ENCODE results near the gene S100A9. TPM values are rescaled to one million over a fixed set of nuclear protein-coding genes. Genes with fewer than 3 reads are reported as not detected.

Gene S100A9
- polyA plus RNA-seq, 1 donor = 6.2 TPM

- no peak for DNase-seq
Observed at GRCh38 chr1:153360190-153360589, 2.5 kb downstream of the S100A9 start.

GRCh38 chr1:153360592-153361479 is 3.2 kb downstream of the S100A9 start:
- DNase-seq = no peak

GRCh38 chr1:153361480-153362109 is 3.9 kb downstream of the S100A9 start:
- no peak for DNase-seq

GRCh38 chr1:153362187-153362775 is 4.6 kb downstream of the S100A9 start:
- DNase-seq = peak; percentile 66

GRCh38 chr1:153363641-153364040 is 6.0 kb downstream of the S100A9 start:
- no peak for DNase-seq

GRCh38 chr1:153364156-153364555 is 6.5 kb downstream of the S100A9 start:
- DNase-seq = no peak

- DNase-seq = no peak
Observed at GRCh38 chr1:153364766-153365666, 7.4 kb downstream of the S100A9 start.

- DNase-seq = no peak
Observed at GRCh38 chr1:153365696-153366095, 8.0 kb downstream of the S100A9 start.

- no peak for DNase-seq
Observed at GRCh38 chr1:153366261-153366660, 8.6 kb downstream of the S100A9 start.

- no peak for DNase-seq
Observed at GRCh38 chr1:153367090-153367489, 9.4 kb downstream of the S100A9 start.

GRCh38 chr1:153368495-153368894 is 10.8 kb downstream of the S100A9 start:
- no peak for DNase-seq

GRCh38 chr1:153370146-153370545 is 12.5 kb downstream of the S100A9 start:
- no peak for DNase-seq

GRCh38 chr1:153371231-153371630 is 13.6 kb downstream of the S100A9 start:
- no peak for DNase-seq

GRCh38 chr1:153372571-153372970 is 14.9 kb downstream of the S100A9 start:
- no peak for DNase-seq

- no peak for DNase-seq
Observed at GRCh38 chr1:153374071-153374470, 16.4 kb downstream of the S100A9 start.

- DNase-seq = no peak
Observed at GRCh38 chr1:153375511-153375910, 17.9 kb downstream of the S100A9 start, which contains the start of gene S100A12. Gene S100A12, minus strand, starts transcription at chr1:153375621. Its CDS starts 1,029 bp downstream, at chr1:153374592.

- no peak for DNase-seq
Observed at GRCh38 chr1:153379591-153379990, 21.9 kb downstream of the S100A9 start.

- DNase-seq = no peak
Observed at GRCh38 chr1:153380711-153381110, 23.1 kb downstream of the S100A9 start.

- DNase-seq = no peak
Observed at GRCh38 chr1:153384958-153385580, 27.4 kb downstream of the S100A9 start.

- DNase-seq = no peak
Observed at GRCh38 chr1:153386500-153386901, 28.8 kb downstream of the S100A9 start.

- no peak for DNase-seq
Observed at GRCh38 chr1:153387001-153387400, 29.3 kb downstream of the S100A9 start.

Data from left kidney (tissue), 2 donors.